Measurements from ENCODE around the gene NCAPH2.

Gene NCAPH2

DNA sequence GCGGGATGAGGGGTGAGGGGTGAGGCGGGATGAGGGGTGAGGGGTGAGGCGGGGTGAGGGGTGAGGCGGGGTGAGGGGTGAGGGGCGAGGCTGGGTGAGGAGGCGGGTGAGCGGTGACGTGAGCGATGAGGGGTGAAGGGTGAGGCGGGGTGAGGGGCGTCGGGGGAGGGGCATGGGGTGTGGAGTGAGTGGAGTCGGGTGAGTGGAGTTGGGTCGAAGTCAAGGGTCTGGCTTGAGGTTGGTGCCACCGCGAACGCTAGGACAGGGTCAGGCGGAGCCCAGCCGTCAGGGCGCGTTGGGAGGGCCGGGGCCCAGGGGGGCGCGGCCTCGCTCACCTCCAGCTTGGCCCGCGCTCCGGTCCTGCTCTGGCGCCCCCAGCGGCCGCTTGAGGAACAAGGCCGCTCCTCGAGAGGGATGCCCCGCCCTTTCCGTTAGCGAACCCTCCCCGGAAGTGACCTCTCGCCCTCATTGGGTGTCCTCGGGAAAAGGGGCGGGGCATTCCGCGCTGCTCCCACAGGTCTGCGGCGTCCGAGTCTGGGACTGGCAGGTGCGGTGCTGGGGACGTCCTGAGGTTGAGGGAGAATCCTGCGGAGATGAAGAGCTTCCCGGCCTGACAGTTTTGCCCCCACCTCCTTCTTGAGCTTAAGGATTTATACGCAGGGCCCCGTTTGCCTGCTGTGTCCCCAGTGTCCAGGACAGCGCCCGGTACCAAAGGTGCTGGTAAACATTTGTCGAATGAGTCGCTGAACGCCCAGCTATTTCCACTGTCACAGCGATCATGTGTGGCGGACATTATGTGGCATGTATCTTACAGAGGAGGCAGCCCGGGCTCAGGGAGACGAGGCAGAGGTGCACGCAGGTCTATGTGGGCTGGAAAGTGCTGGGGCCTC, 54.7 kb downstream of the NCAPH2 start, which contains the start of gene SYCE3:
TSS of gene SYCE3 (minus strand) at position 397 of the 890 bp plus-strand sequence. CDS start 6,514 bp downstream, outside the sequence.
- peak; percentile 89 for TF ChIP-seq CTCF (conservative IDR thresholded peaks at IDR 0.05; ENCODE audit: low read depth)
- CTCF ChIA-PET = interaction anchor here (0.6 to 1.7 kb wide), 12 partner anchors 8 to 43 kb away, joined by 3 to 10 read pairs (median 4); partner anchors contain the start of gene SCO2
- POLR2A ChIA-PET (ENCODE audit: low non-redundant PET) = interaction anchor here (0.5 to 1.6 kb wide), 8 partner anchors 23 to 55 kb away, joined by 3 to 12 read pairs (median 4); partner anchors contain the start of genes NCAPH2, SCO2 and TYMP

DNA sequence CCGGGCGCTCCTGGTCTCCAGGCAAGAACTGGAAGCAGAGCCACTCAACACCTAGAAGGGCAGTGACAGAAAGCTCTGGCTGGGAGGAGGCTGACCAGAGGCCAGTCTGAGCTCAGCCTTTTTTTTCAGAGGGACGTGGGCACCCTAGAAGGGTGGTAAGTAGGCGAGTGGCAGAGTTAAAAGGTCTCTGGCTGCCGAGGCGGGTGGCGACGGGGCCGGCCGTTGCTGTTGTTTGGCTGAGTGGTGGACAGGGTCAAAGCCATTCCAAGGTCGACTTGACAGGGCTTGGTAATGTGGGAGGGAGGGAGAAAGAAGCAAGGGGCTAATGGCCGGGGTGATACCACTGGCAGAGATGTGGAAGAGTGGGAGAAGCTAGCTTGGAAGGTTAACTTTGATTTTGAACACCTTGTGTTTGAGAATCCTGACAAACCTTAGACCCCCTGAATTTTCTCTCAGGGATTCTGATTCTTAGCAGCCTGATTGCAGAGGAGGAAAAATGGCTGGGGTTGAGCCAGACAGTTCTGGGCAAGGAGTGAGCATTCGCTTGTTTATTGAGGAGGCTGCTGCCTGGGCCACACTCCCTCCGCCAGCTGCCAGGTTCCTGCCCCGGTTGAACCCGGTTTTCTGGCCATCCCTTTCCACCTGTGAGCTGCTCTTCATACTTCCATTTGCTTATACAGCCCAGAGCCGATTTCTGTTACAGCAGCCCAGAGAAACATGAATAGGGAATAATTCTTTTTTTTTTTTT, 55.6 kb downstream of the NCAPH2 start:
- ChIA-PET CTCF (interaction anchor here (0.6 to 1.7 kb wide), 8 partner anchors 13 to 38 kb away, joined by 3 to 10 read pairs (median 4); partner anchors contain the start of gene SCO2), POLR2A (ENCODE audit: low non-redundant PET) (interaction anchor here (0.5 to 1.6 kb wide), 6 partner anchors 24 to 55 kb away, joined by 3 to 11 read pairs (median 4); partner anchors contain the start of genes NCAPH2 and SCO2)
- no peak for TF ChIP-seq CTCF (conservative IDR thresholded peaks at IDR 0.05; ENCODE audit: low read depth)
- peak overlapping the region; percentile 59 for H3K27ac ChIP-seq
- no peak for DNase-seq (ENCODE audit: low spot score)

More for the DNA sequence above, 54.7 kb downstream of the NCAPH2 start, which contains the start of gene SYCE3:
- DNase-seq (ENCODE audit: low spot score) = peak; percentile 85
- peak within 1 kb of the TSS; percentile 59 for H3K27ac ChIP-seq

GRCh38 chr22:50564289-50564688, 56.3 kb downstream of the NCAPH2 start:
- CTCF ChIA-PET = interaction anchor here (0.6 to 1.7 kb wide), 2 partner anchors 11 to 25 kb away, joined by 3 to 10 read pairs; no protein-coding TSS in a partner anchor
- no peak for TF ChIP-seq CTCF (conservative IDR thresholded peaks at IDR 0.05; ENCODE audit: low read depth)
- DNase-seq (ENCODE audit: low spot score) = no peak

DNA sequence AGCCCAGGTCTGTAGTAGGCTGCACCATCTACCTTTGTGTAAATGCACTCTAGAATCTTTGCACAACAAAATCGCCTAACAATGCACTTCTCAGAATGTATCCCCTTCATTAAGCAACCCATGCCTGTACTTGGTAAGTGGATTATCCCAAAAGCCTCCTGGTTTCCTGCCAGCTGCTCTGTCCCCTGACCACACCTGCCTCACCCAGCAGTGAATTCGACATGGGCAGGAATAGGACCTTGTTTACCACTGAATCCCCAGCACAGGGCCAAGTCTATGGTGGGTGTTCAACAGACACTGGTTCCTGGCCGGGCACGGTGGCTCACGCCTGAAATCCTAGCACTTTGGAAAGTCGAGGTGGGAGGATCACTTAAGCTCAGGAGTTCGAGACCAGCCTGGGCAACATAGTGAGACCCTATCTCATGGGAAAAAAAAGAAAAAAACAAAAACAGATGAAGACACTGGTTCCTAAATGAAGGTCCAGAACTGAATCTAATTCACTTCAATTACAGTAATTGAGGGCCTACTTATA, 59.8 kb downstream of the NCAPH2 start:
- no peak for DNase-seq (ENCODE audit: low spot score)
- CTCF ChIA-PET = no interaction called here
- no peak for TF ChIP-seq CTCF (conservative IDR thresholded peaks at IDR 0.05; ENCODE audit: low read depth)
- no peak overlapping the region for H3K27ac ChIP-seq
- POLR2A ChIA-PET (ENCODE audit: low non-redundant PET) = no interaction called here

More at GRCh38 chr22:50564289-50564688, 56.3 kb downstream of the NCAPH2 start:
- POLR2A ChIA-PET (ENCODE audit: low non-redundant PET) = interaction anchor here (0.6 kb wide), 1 partner anchor 11 kb away, joined by 5 read pairs; no protein-coding TSS in a partner anchor
- no peak overlapping the region for H3K27ac ChIP-seq

DNA sequence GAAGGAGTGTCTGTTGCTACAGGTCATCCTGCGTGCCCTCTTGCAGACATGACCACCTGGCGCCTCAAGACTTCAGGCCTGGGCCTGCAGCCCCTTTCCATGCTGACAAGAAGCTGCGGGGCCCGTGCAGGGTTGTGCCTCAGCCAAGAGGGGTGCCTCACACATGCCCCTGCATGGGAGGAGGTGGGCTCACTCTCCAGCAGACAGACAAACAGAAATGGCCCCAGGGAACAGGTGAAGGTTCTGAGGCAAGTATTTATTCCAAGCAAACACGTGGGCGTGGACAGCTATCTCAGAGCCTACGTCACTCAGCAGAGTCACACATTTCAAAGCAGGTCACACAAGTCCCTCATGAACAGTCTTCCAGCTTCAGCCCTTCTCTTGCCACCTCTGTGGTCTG, 60.6 kb downstream of the NCAPH2 start:
- H3K27ac ChIP-seq = peak overlapping the region; percentile 15; the same call in 1 of the 2 replicates
- DNase-seq (ENCODE audit: low spot score) = no peak
- CTCF ChIA-PET = no interaction called here
- POLR2A ChIA-PET (ENCODE audit: low non-redundant PET) = no interaction called here
- no peak for TF ChIP-seq CTCF (conservative IDR thresholded peaks at IDR 0.05; ENCODE audit: low read depth)

Data from RWPE1 (cell line).